Right lung (tissue), 5 donors: ENCODE results near the gene PPRC1. TPM values are rescaled to one million over a fixed set of nuclear protein-coding genes. Genes with fewer than 3 reads are reported as not detected.
A peak's percentile ranks its signal among the peaks of the same experiment; 100 is the strongest.

ENCODE experiments used
- DNase-seq, 2 donors: peaks; one replicate each; pipeline ENCODE4 v3.0.0-alpha.2; 2013
- polyA plus RNA-seq, 5 donors: library from polyadenylated mRNA; unstranded; fragments of 120-200 nt; gene quantifications; one replicate each; pipeline versions ENCODE4 v1.2.1 to v1.2.3, GENCODE V29; 2013; ENCODE audit warnings: inconsistent platforms in 1 of 5, low replicate concordance in 1 of 5; ENCODE audit not compliant: insufficient read length in 5 of 5, insufficient read depth in 1 of 5

PPRC1 gene
- polyA plus RNA-seq, 5 donors: 33.7 to 48.3 (median 40.6) TPM

DNA sequence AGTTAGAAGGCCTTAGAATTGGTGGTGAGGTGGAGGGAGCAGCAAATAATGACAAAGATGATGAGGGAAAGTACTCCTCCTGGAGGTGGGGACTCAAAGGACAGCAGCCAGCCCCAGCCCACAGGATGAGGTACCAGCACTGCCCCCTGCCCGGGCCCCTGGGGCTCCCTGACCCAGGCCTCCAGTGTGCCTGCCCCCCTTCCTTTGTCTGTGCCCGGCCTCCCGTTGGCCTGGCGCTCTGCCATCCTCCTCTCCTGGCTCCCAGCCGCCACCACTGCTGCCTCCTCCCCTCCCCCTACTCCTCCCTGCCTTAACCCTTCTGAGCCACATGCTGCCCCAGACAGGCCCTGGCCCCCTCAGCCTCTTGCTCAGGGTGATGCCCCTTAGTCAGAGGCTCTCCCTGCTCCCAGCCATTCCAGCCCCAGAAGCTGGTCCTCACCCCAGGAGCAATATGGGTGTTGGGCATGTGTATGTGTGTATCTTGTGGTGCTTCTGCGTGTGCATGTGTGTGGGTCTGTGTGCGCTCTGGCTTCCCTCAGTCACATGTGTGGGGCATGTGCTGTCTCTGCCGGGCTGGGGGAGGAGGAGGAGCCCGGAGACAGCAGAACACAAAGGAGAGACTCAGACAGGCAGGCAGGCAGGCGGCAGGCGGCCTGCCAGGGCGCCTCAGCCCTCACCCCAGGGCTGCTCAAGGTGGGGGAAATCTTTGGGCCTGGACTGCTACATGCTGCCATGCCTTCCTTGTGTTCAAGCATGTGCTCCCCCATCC lies 15.3 kb upstream of the PPRC1 start:
- peak; percentile 89 to 90 for DNase-seq

- no peak for DNase-seq
These were observed 14.0 kb upstream of the PPRC1 start for GRCh38 chr10:102118867-102119266.

DNA sequence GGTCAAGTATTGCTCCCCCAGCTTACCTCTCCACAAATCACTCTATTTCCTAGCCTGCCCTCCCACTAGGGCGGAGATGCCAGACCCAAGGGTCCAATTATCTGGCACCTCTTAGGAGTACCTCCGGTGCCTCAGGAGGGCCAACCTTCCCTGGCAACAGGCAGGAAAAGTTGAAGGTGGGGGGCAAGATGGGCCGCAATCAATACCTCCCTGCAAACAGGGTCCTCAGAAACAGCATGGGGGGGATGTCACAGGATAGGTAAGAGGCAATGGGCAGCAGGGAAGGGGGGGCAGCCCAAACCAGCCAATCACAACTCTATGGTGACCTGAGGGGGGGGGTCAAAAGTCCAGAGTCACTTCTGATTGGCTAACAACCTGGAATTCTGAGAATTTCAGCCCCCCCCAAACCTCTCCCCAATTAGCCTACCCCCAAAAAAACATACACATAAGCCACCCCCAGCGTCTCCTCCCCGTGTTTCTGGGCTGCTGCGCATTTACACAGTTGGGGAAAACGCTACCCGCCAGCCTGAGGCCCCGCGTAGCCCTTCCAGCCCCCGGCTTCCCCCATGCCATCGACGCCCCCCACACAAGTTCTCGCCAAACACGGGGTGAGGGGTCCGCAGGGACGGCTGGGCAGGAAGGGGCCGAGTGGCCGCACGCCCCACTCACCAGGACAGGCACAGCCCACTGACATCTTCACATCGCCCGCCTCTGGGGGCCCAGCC lies 13.3 kb upstream of the PPRC1 start:
- no peak for DNase-seq

DNA sequence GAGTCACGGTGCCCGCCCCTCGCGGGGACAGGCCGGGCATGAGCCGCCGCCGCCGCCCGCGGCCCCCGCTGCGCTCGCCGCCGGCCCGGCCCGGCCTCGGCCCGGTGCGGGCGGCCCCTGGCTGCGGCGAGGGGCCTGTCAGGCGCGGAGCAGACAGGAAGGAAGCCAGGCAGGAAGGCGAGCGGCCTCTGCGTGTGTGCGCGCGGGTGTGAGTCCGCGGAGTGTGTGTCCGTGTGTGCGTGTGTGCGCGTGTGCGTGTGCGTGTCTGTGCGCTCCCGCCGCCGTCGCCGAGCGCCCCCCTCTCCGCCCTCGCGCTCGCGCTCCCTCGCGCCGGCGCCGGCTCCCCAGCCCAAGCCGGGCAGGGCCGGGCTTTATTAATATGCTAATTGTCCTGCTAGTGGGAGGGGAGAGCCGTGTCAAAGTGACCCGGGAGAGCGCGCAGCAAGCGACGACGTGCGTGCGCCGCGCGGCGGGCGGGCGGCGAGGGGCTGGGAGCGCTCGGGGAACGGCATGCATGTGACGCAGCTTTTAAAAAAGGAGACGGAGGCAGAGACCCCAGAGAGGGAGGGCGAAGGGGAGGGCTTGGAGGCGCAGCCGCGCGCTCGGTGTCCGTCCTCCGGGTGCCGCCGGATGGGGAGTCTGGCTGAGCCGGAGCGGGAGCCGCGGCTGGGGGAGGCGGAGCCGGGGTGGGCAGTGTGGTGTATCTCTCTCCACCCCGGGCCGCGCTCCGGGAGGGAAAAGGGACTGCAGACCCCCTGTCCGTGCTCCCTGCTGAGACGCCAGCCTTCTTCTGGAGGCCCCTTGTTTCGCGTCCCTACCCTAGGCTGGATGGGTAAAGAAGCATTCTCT lies 12.5 kb upstream of the PPRC1 start, which contains the start of gene LDB1:
Gene LDB1, minus strand, starts transcription at position 227 of the 849 bp plus-strand sequence. CDS start 258 bp downstream, outside the sequence.
- peak; percentile 91 for DNase-seq

DNA sequence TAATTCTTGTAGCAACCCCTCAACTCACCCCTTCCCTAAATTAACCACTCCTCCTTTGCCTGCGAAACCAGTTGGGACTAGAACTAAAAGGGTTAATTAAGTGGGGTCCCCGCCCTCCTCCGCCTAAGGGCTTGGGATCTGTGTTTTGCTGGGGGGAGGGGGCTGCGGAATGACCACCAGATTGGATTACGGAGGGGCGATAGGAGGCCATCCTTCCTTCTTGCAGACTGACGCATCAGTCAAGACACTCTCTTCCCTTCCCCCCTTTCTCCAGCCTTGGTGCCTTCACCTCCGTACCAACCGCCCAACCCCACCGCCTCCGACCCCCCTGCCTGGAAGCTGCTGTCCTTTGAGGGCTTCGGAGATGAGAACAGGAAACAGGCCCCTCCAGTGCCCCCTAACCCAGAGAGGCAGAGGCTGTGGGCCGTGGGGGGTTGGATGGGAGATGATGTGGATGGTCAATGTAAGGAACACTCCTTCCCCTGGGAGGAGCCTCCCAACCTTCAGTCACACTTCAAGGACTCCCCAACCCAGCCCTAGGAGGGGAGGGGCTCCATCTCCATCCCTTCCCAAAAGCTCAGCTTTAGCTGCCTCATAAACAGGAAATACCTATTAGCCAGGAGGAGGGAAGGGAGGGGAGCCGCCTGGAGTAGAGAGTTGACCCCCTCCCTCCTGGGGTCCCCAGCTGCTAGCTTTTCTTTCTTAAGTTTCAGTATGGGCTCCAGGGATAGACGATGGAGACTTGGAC lies 11.7 kb upstream of the PPRC1 start:
- DNase-seq: peak; percentile 87 to 93

GRCh38 chr10:102121739-102122372 lies 11.0 kb upstream of the PPRC1 start:
- peak in 1 of 2 donors; percentile 54 for DNase-seq

DNA sequence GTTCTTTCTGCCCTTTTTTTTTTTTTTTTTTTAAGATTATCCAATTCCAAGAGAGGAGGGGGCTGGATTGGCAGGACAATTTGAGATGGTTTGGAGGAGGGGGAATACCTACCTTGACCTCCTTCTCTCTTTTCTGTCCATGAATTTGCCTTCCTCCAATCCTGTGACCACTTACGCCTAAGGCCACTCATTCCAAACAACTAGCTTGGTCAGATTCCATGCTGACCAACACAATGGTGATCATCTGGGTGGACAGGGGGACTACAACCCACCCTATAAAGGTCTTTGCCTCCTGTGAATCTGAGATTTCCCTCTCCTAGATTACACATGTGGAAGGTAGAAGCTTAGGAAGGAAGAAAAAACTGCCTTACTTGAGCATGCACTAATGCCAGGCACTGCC lies 10.4 kb upstream of the PPRC1 start:
- no peak for DNase-seq

DNA sequence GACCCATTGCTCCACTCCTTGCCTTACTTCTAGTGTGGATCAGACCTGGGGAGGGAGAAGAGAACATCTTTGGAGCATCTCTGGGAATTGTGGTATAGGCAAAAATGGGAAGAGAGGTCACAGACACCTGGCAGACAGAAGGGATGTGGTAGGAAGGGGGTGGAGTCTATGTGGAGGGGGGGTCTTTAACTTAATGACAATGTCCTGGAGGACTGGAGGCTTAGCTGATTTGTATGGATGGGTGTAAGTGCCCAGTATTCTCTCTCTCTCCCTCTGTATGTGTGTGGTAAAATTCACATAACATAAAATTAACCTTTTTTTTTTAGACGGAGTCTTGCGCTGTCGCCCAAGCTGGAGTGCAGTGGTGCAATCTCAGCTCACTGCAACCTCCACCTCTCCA lies 9.6 kb upstream of the PPRC1 start:
- no peak for DNase-seq

DNA sequence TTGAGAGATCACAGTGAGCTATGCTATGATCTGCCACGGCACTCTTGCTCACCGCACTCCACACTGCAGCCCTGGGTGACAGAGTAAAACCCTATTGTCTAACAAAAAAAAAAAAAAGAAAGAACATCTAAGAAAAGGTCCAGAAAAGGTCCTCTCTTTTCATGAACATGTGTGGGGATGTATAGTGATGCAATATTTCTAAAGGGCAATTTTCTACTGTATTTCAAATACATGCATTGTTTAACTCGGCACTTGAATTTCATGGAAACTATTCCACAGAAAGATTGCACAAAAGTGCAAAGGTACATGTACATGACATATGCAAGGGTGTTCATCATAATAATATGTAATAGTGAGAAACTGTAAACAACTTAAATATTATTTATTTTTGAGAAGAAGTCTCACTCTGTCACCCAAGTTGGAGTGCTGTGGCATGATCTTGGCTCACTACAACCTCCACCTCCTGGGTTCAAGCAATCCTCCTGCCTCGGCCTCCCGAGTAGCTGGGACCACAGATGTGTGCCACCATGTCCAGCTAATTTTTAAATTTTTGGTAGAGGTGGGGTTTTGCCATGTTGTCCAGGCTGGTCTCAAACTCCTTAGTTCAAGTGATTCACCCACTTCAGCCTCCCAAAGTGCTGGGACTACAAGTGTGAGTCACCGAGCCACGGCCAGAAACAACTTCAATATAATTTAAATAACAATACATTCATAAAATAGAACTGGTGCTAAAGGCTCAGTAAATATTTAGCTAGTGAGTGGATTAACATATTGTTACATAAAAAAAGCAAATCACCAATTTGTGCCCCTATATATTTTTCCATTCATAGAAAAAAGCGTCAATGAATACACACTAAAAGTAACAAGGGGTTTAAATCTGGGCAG lies 1.3 kb upstream of the PPRC1 start:
- no peak for DNase-seq

- no peak for DNase-seq
These were observed 662 bp upstream of the PPRC1 start for GRCh38 chr10:102132193-102132562.

DNA sequence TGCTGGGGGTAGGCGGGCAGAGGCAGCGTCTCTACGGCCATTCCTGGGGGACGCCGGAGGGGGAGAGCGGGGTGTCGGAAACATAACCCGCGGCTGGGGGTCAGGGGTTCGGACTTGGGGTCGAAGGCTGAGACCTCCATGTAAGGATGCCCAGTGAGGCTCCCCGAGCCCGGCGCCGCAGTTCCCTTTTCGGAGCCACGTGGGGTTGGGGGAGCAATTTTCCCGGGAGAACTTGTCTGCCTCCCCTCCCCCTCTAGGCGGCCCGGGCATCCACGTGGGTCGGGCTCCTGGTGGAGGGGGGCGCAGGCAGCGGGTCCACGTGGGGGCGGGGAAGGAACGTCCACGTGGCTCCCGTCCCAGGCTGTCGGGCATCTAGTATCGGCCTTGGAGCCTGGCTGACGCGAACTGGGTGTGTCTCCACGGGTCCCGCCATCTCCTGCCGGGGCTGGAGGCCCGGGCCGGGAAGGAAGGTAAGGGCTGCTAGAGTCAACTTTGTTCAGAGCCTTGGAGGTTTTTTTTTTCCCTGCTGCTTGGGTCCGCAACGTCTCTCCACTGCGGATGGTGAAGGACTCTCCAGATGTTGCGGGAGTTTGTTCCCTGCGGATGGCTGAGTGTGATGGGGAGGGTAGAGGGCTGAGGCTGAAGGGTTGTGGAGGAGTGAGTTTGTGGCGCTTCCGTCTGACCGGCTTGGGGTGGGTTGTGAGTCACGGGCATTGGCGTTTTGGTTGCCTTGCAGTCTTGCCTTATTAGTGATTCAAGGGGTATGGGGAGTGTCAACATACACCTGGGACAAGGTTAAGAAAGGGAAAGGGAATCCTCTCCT lies 744 bp downstream of the PPRC1 start:
- DNase-seq: peak in 1 of 2 donors; percentile 68

- no peak for DNase-seq
These were observed 1.6 kb downstream of the PPRC1 start for GRCh38 chr10:102134416-102134815.

- no peak for DNase-seq
These were observed 3.2 kb downstream of the PPRC1 start for GRCh38 chr10:102135956-102136526.

DNA sequence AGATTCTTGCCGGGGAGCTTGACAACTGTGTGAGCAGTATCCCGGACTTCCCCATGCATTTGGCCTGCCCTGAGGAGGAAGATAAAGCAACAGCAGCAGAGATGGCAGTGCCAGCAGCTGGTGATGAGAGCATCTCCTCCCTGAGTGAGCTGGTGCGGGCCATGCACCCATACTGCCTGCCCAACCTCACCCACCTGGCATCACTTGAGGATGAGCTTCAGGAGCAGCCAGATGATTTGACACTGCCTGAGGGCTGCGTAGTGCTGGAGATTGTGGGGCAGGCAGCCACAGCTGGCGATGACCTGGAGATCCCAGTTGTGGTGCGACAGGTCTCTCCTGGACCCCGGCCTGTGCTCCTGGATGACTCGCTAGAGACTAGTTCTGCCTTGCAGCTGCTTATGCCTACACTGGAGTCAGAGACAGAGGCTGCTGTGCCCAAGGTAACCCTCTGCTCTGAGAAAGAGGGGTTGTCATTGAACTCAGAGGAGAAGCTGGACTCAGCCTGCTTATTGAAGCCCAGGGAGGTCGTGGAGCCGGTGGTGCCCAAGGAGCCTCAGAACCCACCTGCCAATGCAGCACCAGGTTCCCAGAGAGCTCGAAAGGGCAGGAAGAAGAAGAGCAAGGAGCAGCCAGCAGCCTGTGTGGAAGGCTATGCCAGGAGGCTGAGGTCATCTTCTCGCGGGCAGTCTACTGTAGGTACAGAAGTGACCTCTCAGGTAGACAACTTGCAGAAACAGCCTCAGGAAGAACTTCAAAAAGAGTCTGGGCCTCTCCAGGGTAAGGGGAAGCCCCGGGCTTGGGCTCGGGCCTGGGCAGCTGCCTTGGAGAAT lies 6.7 kb downstream of the PPRC1 start:
- no peak for DNase-seq

DNA sequence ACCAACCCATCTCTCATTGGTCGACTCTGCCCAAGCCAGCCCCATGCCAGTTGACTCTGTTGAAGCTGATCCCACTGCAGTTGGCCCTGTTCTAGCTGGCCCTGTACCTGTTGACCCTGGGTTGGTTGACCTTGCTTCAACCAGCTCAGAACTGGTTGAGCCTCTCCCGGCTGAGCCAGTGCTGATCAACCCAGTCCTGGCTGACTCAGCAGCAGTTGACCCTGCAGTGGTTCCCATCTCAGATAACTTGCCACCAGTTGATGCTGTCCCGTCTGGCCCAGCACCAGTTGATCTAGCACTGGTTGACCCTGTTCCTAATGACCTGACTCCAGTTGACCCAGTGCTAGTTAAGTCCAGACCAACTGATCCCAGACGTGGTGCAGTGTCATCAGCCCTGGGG lies 7.4 kb downstream of the PPRC1 start:
- no peak for DNase-seq

DNA sequence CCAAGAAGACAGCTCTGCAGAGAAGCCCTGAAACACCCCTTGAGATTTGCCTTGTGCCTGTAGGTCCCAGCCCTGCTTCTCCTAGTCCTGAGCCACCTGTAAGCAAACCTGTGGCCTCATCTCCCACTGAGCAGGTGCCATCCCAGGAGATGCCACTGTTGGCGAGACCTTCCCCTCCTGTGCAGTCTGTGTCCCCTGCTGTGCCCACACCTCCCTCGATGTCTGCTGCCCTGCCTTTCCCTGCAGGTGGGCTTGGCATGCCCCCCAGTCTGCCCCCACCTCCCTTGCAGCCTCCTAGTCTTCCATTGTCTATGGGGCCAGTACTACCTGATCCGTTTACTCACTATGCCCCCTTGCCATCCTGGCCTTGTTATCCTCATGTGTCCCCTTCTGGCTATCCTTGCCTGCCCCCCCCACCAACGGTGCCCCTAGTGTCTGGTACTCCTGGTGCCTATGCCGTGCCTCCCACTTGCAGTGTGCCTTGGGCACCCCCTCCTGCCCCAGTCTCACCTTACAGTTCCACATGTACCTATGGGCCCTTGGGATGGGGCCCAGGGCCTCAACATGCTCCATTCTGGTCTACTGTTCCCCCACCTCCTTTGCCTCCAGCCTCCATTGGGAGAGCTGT lies 8.2 kb downstream of the PPRC1 start:
- DNase-seq: no peak

GRCh38 chr10:102141583-102142107 lies 8.8 kb downstream of the PPRC1 start:
- no peak for DNase-seq
